Ascending aorta (tissue), 2 donors: ENCODE measurements around the gene MPHOSPH9. TPM values are rescaled to one million over a fixed set of nuclear protein-coding genes. Genes with fewer than 3 reads are reported as not detected.

ENCODE experiments used
- DNase-seq, 2 donors: peaks; one replicate each; pipeline ENCODE4 v3.0.0-alpha.2; 2019; ENCODE audit warnings: low spot score in 2 of 2
- H3K27ac ChIP-seq, 2 donors: fragments of 200-600 bp; sonication (generic); one replicate each; pipeline ENCODE4 v1.5.1; 2016 to 2017; ENCODE audit warnings: mild to moderate bottlenecking in 1 of 2
- H3K27me3 ChIP-seq: fragments of 200-600 bp; sonication (generic); one replicate; pipeline ENCODE4 v1.5.1; 2017
- H3K36me3 ChIP-seq, 2 donors: fragments of 200-600 bp; sonication (generic); one replicate each; pipeline ENCODE4 v1.5.1; 2016
- H3K4me1 ChIP-seq, 2 donors: fragments of 200-600 bp; sonication (generic); one replicate each; pipeline ENCODE4 v1.5.1; 2016 to 2017; ENCODE audit warnings: mild to moderate bottlenecking in 1 of 2
- H3K4me3 ChIP-seq, 2 donors: fragments of 200-600 bp; sonication (generic); one replicate each; pipeline ENCODE4 v1.5.1; 2016 to 2017; ENCODE audit warnings: mild to moderate bottlenecking in 1 of 2
- H3K9me3 ChIP-seq, 2 donors: fragments of 200-600 bp; sonication (generic); one replicate each; pipeline ENCODE4 v1.5.1; 2016
- intact Hi-C: fragments of 100-400 bp; cut with DNase I; formaldehyde crosslinking; loops from one replicate; pipeline ENCODE4 v1.15.1; 2023
- total RNA-seq: library from RNA; depleted of rRNA; stranded (reverse); fragments of >200 nt; gene quantifications from one replicate; pipeline ENCODE4 v1.1.0, GENCODE V29; 2016
- TF ChIP-seq, protein P1 (sequence below), 3 experiments: fragments of 200-600 bp in 2 of 3; fragments of 450-650 bp in 1 of 3; sonication (generic) in 2 of 3; IDR thresholded peaks; one replicate each; pipeline ENCODE4 v1.5.1; 2016 to 2019; ENCODE audit warnings: antibody characterized with exemption in 3 of 3, mild to moderate bottlenecking in 1 of 3, moderate library complexity in 1 of 3

Gene MPHOSPH9
- total RNA-seq, 1 donor from 2014 or later, result 21.6 TPM

DNA sequence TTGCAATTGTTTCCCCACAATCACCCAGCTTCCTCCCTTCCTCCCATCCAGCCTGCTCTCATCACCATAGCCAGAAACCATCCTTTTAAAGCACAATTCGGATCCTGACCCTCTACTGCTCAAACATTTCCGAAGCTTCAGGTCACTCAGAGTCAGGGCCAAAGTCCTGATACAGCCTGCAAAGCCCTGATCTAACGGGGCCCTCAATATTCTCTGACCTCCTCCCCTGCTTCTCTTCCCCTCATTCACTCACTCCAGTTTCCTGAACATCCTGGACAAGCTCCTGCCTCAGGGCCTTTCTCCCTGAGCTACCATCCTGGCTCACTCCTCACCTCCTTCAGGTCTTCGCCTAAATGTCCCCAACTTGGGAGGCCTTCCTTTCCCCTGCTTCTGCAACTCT, 128.1 kb downstream of the MPHOSPH9 start:
- Histone ChIP-seq H3K27me3 (no peaks in the 10 kb centered on the region), H3K4me1 (peaks cover 7 to 10% of the 10 kb centered on the region in 2 donors)

More for the DNA sequence above, 128.1 kb downstream of the MPHOSPH9 start:
- DNase-seq, result no peak
- intact Hi-C loops, result loop anchor here (5.0 kb wide), 1 partner anchor 63 kb away; no protein-coding TSS in a partner anchor
- TF ChIP-seq, protein P1, sequence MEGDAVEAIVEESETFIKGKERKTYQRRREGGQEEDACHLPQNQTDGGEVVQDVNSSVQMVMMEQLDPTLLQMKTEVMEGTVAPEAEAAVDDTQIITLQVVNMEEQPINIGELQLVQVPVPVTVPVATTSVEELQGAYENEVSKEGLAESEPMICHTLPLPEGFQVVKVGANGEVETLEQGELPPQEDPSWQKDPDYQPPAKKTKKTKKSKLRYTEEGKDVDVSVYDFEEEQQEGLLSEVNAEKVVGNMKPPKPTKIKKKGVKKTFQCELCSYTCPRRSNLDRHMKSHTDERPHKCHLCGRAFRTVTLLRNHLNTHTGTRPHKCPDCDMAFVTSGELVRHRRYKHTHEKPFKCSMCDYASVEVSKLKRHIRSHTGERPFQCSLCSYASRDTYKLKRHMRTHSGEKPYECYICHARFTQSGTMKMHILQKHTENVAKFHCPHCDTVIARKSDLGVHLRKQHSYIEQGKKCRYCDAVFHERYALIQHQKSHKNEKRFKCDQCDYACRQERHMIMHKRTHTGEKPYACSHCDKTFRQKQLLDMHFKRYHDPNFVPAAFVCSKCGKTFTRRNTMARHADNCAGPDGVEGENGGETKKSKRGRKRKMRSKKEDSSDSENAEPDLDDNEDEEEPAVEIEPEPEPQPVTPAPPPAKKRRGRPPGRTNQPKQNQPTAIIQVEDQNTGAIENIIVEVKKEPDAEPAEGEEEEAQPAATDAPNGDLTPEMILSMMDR (IDR thresholded peaks at IDR 0.05), result no peak
- no peak overlapping the region for H3K27ac ChIP-seq
- H3K36me3 ChIP-seq, result no peaks in the 10 kb centered on the region
- no peaks in the 10 kb centered on the region for H3K9me3 ChIP-seq
- no peak overlapping the region for H3K4me3 ChIP-seq

Other genes with a start within 250 kb of the MPHOSPH9 start
- gene PITPNM2, start 82.1 kb downstream of the MPHOSPH9 start, total RNA-seq, result 8.4 TPM
- 0.85 TPM for gene MTRFR, start 295 bp upstream of the MPHOSPH9 start, total RNA-seq
- gene CDK2AP1, start 38.7 kb upstream of the MPHOSPH9 start, total RNA-seq, result 39.6 TPM
- gene SBNO1, start 131.7 kb upstream of the MPHOSPH9 start, total RNA-seq, result 9.8 TPM
- gene KMT5A, start 151.0 kb upstream of the MPHOSPH9 start, total RNA-seq, result 16.8 TPM
- 7.2 TPM for gene RILPL2, start 203.5 kb upstream of the MPHOSPH9 start, total RNA-seq
- 5.9 TPM for gene SNRNP35, start 225.0 kb upstream of the MPHOSPH9 start, total RNA-seq